Measurements from ENCODE around the gene TERB2. TPM values are rescaled to one million over a fixed set of nuclear protein-coding genes. Genes with fewer than 3 reads are reported as not detected.

The TERB2 gene
- total RNA-seq, 6 experiments from 2014 or later: not detected

DNA sequence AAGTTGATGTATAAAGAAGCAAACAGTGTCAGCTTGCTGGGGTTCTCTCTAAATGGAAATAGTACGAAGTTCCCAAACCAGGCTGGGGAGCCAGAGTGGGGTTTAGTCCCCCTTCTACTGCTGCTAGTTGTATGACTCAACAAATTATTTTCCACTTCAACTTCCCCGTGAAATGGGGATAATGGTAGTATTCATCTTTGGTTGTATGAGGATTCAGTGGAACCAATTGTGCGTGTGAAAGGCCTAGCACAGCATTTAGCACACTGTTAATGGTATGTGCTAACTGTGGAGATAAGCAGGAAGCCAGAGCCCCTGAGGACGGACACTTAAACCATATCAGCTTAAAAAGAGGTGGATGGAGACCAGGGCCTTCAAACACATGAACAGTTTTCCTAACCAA lies 70.7 kb downstream of the TERB2 start:
- H3K27ac Mint-ChIP-seq: no peak overlapping the region
- DNase-seq: no peak
- TF ChIP-seq, protein P1, sequence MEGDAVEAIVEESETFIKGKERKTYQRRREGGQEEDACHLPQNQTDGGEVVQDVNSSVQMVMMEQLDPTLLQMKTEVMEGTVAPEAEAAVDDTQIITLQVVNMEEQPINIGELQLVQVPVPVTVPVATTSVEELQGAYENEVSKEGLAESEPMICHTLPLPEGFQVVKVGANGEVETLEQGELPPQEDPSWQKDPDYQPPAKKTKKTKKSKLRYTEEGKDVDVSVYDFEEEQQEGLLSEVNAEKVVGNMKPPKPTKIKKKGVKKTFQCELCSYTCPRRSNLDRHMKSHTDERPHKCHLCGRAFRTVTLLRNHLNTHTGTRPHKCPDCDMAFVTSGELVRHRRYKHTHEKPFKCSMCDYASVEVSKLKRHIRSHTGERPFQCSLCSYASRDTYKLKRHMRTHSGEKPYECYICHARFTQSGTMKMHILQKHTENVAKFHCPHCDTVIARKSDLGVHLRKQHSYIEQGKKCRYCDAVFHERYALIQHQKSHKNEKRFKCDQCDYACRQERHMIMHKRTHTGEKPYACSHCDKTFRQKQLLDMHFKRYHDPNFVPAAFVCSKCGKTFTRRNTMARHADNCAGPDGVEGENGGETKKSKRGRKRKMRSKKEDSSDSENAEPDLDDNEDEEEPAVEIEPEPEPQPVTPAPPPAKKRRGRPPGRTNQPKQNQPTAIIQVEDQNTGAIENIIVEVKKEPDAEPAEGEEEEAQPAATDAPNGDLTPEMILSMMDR (IDR thresholded peaks at IDR 0.05): no peak
- H3K27me3 Mint-ChIP-seq (ENCODE audit: insufficient read depth): peaks cover 4% of the 10 kb centered on the region
- H3K36me3 Mint-ChIP-seq (ENCODE audit: low read depth): no peaks in the 10 kb centered on the region
- peaks cover 10% of the 10 kb centered on the region for H3K4me1 Mint-ChIP-seq (ENCODE audit: low read depth)
- H3K4me3 Mint-ChIP-seq: no peak overlapping the region
- H3K9me3 Mint-ChIP-seq: no peaks in the 10 kb centered on the region

Other genes with a start within 250 kb of the TERB2 start
- gene PATL2, start 245.4 kb upstream of the TERB2 start, total RNA-seq (2021; fragmentation: NEBNext Ultra II Directional; extraction: Animal tissue kit (Norgen Biotek cat#: 25700)): under 1 TPM in 3 of 6 experiments, not detected in 3; 0.10 to 0.18 (median 0.10) TPM
- gene B2M, start 245.2 kb upstream of the TERB2 start, total RNA-seq (2021; fragmentation: NEBNext Ultra II Directional; extraction: Animal tissue kit (Norgen Biotek cat#: 25700)): 1,000 to 10,000 TPM in 1 of 6 experiments, 100 to 1,000 TPM in 5; 811 to 1,058 (median 898) TPM
- 1 to 10 TPM; 7.2 to 8.7 (median 8.3) TPM for gene TRIM69, start 220.2 kb upstream of the TERB2 start, total RNA-seq (2021; fragmentation: NEBNext Ultra II Directional; extraction: Animal tissue kit (Norgen Biotek cat#: 25700))
- gene SORD, start 66.5 kb downstream of the TERB2 start, total RNA-seq (2021; fragmentation: NEBNext Ultra II Directional; extraction: Animal tissue kit (Norgen Biotek cat#: 25700)): 10 to 100 TPM; 13.7 to 19.0 (median 16.7) TPM
- not detected for gene DUOX2, start 157.5 kb downstream of the TERB2 start, total RNA-seq (2021; fragmentation: NEBNext Ultra II Directional; extraction: Animal tissue kit (Norgen Biotek cat#: 25700))
- gene DUOXA2, start 157.6 kb downstream of the TERB2 start, total RNA-seq (2021; fragmentation: NEBNext Ultra II Directional; extraction: Animal tissue kit (Norgen Biotek cat#: 25700)): not detected
- gene DUOXA1, start 173.2 kb downstream of the TERB2 start, total RNA-seq (2021; fragmentation: NEBNext Ultra II Directional; extraction: Animal tissue kit (Norgen Biotek cat#: 25700)): under 1 TPM in 3 of 6 experiments, not detected in 3; 0.09 to 0.31 (median 0.16) TPM
- under 1 TPM in 5 of 6 experiments, not detected in 1; 0.02 to 0.26 (median 0.12) TPM for gene DUOX1, start 173.3 kb downstream of the TERB2 start, total RNA-seq (2021; fragmentation: NEBNext Ultra II Directional; extraction: Animal tissue kit (Norgen Biotek cat#: 25700))
- 1 to 10 TPM; 2.1 to 3.1 (median 2.1) TPM for gene SHF, start 231.3 kb downstream of the TERB2 start, total RNA-seq (2021; fragmentation: NEBNext Ultra II Directional; extraction: Animal tissue kit (Norgen Biotek cat#: 25700))

Data from HFFc6 (cell line).